Right lobe of liver (tissue), 6 donors: ENCODE results near the gene RBM42. TPM values are rescaled to one million over a fixed set of nuclear protein-coding genes. Genes with fewer than 3 reads are reported as not detected.

Experiments used
- ATAC-seq, 4 donors: fragments of 200-7000 bp; cut with Tn5 transposase; one replicate each; pipeline ENCODE4 v1.9.1; 2020; ENCODE audit warnings: mild to moderate bottlenecking in 4 of 4, moderate library complexity in 4 of 4
- DNase-seq, 3 donors: peaks; one replicate each; pipeline ENCODE4 v3.0.0-alpha.2; 2020
- H3K27ac ChIP-seq, 3 donors: fragments of 200-600 bp; one replicate each; pipeline ENCODE4 v1.8.0; 2022
- H3K27me3 ChIP-seq, 2 donors: fragments of 200-600 bp; one replicate each; pipeline ENCODE4 v1.8.0; 2022
- H3K36me3 ChIP-seq, 4 donors: fragments of 200-600 bp; sonication (generic) in 1 of 4; one replicate each; pipeline versions ENCODE4 v1.5.1 to v1.8.0; 2017 to 2022; ENCODE audit warnings: control low read depth in 1 of 4
- H3K4me1 ChIP-seq, 4 donors: fragments of 200-600 bp; sonication (generic) in 1 of 4; one replicate each; pipeline versions ENCODE4 v1.5.1 to v1.8.0; 2017 to 2022; ENCODE audit warnings: control low read depth in 1 of 4
- H3K4me3 ChIP-seq, 3 donors: fragments of 200-600 bp; one replicate each; pipeline ENCODE4 v1.8.0; 2022
- H3K9me3 ChIP-seq, 4 donors: fragments of 200-600 bp; sonication (generic) in 1 of 4; one replicate each; pipeline versions ENCODE4 v1.5.1 to v1.8.0; 2017 to 2022; ENCODE audit warnings: control low read depth in 1 of 4
- CTCF ChIP-seq, 4 donors: fragments of 200-600 bp in 3 of 4; fragments of 450-650 bp in 1 of 4; IDR thresholded peaks; one replicate each; pipeline versions ENCODE4 v1.5.1 to v1.8.0; 2016 to 2022; ENCODE audit warnings: antibody characterized with exemption in 4 of 4, mild to moderate bottlenecking in 2 of 4
- POLR2A ChIP-seq: fragments of 450-650 bp; IDR thresholded peaks from one replicate; pipeline ENCODE4 v1.6.1; 2017; ENCODE audit warnings: antibody characterized with exemption, mild to moderate bottlenecking
- WGBS: methylation state at CpG from one replicate; pipeline ENCODE4 v1.1.6; 2018; ENCODE audit warnings: low coverage, low lambda C conversion rate; ENCODE audit not compliant: insufficient coverage; ENCODE audit errors: missing lambda C conversion rate; 5-methylcytosine and 5-hydroxymethylcytosine counted together
- intact Hi-C, 2 donors: fragments of 100-400 bp; cut with DNase I; formaldehyde crosslinking; loops; one replicate each; pipeline versions ENCODE4 v1.11.2 to v1.14.1; 2022
- total RNA-seq, 6 experiments: library from RNA; depleted of rRNA in 2 of 6; stranded (reverse); fragments of >200 nt in 2 of 6; fragmentation: NEBNext Ultra II Directional in 3 of 6; extraction: Animal tissue kit (Norgen Biotek cat#: 25700) in 3 of 6; gene quantifications; one replicate each; pipeline versions ENCODE4 v1.1.0 to v1.2.4, GENCODE V29; 2016 to 2023
- donor health status: DM: no; HTN: yes; CAD: no.
- donor health status: DM: no; HTN: no; CAD: no.
- donor health status: DM: no; HTN: no; CAD: no.
- donor health status: DM: no; HTN: yes; CAD: no.
- donor health status: DM: no; HTN: yes; CAD: no.

RBM42 gene
- total RNA-seq, 6 experiments from 2014 or later: 27.8 to 46.5 (median 31.0) TPM

GRCh38 chr19:35621708-35622107, 7.1 kb upstream of the RBM42 start:
- Histone ChIP-seq H3K4me3 (no peak overlapping the region), H3K4me1 (no peaks in the 10 kb centered on the region), H3K27ac (no peak overlapping the region), H3K27me3 (no peaks in the 10 kb centered on the region), H3K9me3 (no peaks in the 10 kb centered on the region), H3K36me3 (no peaks in the 10 kb centered on the region)
- ATAC-seq: no peak
- TF ChIP-seq POLR2A (no peak), CTCF (IDR thresholded peaks at IDR 0.05) (no peak)
- no peak for DNase-seq
- intact Hi-C loops: no loop called here
- 88% methylated on average over 9 of the region's 9 CpGs for WGBS

- no peak for ATAC-seq
- 90% methylated on average over 6 of the region's 13 CpGs for WGBS
- H3K9me3 ChIP-seq: no peaks in the 10 kb centered on the region
- no peak overlapping the region for H3K4me3 ChIP-seq
- TF ChIP-seq POLR2A (no peak), CTCF (IDR thresholded peaks at IDR 0.05) (no peak)
- H3K4me1 ChIP-seq: no peaks in the 10 kb centered on the region
- no peaks in the 10 kb centered on the region for H3K36me3 ChIP-seq
- intact Hi-C loops: no loop called here
- no peaks in the 10 kb centered on the region for H3K27me3 ChIP-seq
- H3K27ac ChIP-seq: no peak overlapping the region
- DNase-seq: no peak
These were observed 6.1 kb upstream of the RBM42 start for GRCh38 chr19:35622750-35623149.

- ATAC-seq: no peak
- TF ChIP-seq CTCF (IDR thresholded peaks at IDR 0.05) (no peak), POLR2A (no peak)
- DNase-seq: no peak
- 82% methylated on average over 6 of the region's 6 CpGs for WGBS
- Histone ChIP-seq H3K36me3 (no peaks in the 10 kb centered on the region), H3K4me3 (no peak overlapping the region), H3K4me1 (no peaks in the 10 kb centered on the region), H3K9me3 (no peaks in the 10 kb centered on the region), H3K27ac (no peak overlapping the region), H3K27me3 (no peaks in the 10 kb centered on the region)
- intact Hi-C loops: no loop called here
These were observed 5.4 kb upstream of the RBM42 start for GRCh38 chr19:35623327-35624010.

GRCh38 chr19:35628264-35628564, 622 bp upstream of the RBM42 start:
- WGBS: 5% methylated on average over 9 of the region's 9 CpGs
- Histone ChIP-seq H3K27ac (peak overlapping the region; percentile 61 to 90 (median 87)), H3K4me1 (peaks cover 0 to 6% (median 0%) of the 10 kb centered on the region in 4 donors), H3K36me3 (peaks cover 0 to 30% (median 18%) of the 10 kb centered on the region in 4 donors), H3K27me3 (no peaks in the 10 kb centered on the region), H3K9me3 (no peaks in the 10 kb centered on the region), H3K4me3 (peak overlapping the region; percentile 97 to 100 (median 99))
- intact Hi-C loops: no loop called here
- ATAC-seq (no peak), DNase-seq (no peak)
- no peak for TF ChIP-seq CTCF (IDR thresholded peaks at IDR 0.05)

GRCh38 chr19:35629332-35629633, 447 bp downstream of the RBM42 start:
- TF ChIP-seq POLR2A: no peak
- TF ChIP-seq CTCF (IDR thresholded peaks at IDR 0.05): no peak
- peak overlapping the region; percentile 61 to 90 (median 87) for H3K27ac ChIP-seq
- WGBS: 0% methylated on average over 11 of the region's 15 CpGs
- DNase-seq (no peak), ATAC-seq (no peak)
- H3K9me3 ChIP-seq: no peaks in the 10 kb centered on the region
- peaks cover 2 to 41% (median 22%) of the 10 kb centered on the region in 4 donors for H3K36me3 ChIP-seq
- H3K4me3 ChIP-seq: peak overlapping the region; percentile 97 to 100 (median 99)
- peaks cover 0 to 6% (median 0%) of the 10 kb centered on the region in 4 donors for H3K4me1 ChIP-seq
- H3K27me3 ChIP-seq: no peaks in the 10 kb centered on the region
- intact Hi-C loops: no loop called here
